NK-92 (cell line): ENCODE measurements around the gene ZNF284.

Experiments
- DNase-seq: peaks from one replicate; lab custom pipeline; 2025; ENCODE audit not compliant: unreplicated experiment; lab: John Stamatoyannopoulos, UW

The ZNF284 gene

GRCh38 chr19:44071824-44072542 lies at the start of gene ZNF284:
Gene ZNF284 (plus strand): TSS chr19:44072159. CDS start chr19:44076390, 4,231 bp downstream.
- DNase-seq = no peak

GRCh38 chr19:44024900-44025216 lies 47.1 kb upstream of the ZNF284 start:
- DNase-seq = no peak

- no peak for DNase-seq
These were observed 46.6 kb upstream of the ZNF284 start, which contains the start of gene ZNF222 for GRCh38 chr19:44025217-44025936. Gene ZNF222 (plus strand): TSS chr19:44025379. CDS start chr19:44025437, 58 bp downstream.

DNA sequence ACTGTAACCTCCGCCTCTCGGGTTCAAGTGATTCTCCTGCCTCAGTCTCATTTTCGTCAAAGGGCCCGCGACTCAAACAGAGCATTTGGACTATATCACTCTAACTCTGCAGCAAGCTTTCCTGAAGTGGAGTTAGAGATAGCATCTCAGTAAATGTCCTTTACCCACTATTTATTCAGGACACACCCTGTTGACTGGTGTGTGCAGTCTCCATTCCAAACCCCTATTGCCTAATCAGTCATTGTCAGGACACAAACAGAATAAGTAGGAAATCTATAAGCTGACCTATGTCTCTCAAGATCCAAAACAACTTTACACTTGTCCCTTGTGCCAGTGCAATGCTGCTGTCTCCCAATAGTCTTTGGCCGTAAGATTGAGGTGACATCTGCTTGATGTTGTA lies 45.3 kb upstream of the ZNF284 start:
- DNase-seq = no peak

- no peak for DNase-seq
These were observed 39.9 kb upstream of the ZNF284 start for GRCh38 chr19:44032001-44032610.

GRCh38 chr19:44042147-44042546 lies 29.8 kb upstream of the ZNF284 start:
- no peak for DNase-seq

DNA sequence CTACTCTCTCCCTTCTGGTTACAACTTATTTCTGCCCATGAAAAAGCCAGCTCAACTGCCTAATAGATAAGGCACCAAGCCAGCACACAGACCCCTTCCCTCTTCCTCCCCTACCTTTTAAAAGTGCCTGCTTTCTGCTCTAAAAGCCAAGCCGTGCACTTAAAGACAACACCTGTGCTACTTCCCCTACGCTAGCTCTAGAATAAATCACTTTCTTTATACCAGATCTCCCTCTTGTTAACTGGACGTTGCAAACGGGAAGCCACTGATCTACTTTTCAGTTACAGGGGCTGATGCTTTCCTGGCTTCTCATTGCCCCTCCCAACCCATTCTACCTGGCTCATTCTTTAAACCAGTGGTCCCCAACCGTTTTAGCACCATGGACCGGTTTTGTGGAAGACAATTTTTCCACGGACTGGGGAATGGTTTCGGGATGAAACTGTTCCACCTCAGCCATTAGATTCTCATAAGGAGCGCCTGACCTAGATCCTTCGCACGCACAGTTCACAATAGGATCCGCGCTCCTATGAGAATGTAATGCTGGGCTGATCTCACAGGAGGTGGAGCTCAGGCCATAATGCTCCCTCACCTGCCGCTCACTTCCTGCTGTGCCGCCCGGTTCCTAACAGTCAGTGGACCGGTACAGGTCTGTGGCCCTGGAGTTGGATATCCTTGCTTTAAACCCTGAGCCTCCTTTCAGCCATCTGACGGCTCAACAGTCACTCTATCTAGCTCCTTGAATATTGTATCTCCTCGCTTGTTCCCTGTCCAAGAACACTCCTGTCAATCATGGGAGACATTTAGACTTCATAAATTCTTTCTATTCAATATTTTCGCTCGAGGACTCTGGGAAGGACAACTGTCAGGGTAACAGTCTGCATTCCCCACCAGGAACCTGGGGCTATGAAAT lies 21.0 kb upstream of the ZNF284 start:
- no peak for DNase-seq

DNA sequence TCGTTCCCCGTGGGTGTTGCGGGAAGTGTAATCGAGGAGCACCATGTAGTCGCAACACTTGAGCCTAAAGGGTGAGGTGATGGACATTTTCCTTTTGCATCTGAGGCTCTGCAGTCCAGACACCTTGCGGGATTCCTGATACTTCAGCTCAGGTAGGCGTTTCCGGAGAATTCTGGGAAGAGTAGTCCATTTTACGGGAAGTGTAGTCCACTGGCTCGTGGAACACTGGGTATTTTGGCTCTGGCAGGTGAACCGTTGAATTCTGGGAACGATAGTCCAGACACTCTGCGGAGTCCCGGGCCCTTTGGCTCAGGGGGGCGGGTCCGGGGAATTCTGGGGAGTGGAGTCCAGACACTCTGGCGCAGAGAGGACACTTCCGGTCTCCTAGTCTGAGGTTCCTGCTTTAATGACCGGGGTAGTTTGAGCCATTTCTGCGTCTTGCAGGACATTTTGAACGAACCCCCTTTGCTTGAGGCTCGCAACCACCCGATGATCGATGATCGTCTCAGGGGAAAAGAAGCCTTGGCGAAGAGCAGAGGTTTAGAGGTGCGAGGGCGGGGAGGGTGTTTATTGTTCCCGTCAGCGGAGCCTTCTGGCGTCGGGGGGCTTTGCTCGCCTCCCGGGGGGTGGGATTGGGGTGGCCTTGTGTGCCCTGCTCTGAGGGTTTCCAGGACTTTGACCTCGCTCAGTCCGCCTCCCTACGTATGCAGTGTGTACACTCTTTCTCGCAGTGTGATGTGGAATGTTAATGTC lies 20.1 kb upstream of the ZNF284 start, which contains the start of gene ZNF223:
TSS of gene ZNF223 (plus strand) at position 387 of the 753 bp plus-strand sequence. CDS start 3,141 bp downstream, outside the sequence.
- DNase-seq = no peak

DNA sequence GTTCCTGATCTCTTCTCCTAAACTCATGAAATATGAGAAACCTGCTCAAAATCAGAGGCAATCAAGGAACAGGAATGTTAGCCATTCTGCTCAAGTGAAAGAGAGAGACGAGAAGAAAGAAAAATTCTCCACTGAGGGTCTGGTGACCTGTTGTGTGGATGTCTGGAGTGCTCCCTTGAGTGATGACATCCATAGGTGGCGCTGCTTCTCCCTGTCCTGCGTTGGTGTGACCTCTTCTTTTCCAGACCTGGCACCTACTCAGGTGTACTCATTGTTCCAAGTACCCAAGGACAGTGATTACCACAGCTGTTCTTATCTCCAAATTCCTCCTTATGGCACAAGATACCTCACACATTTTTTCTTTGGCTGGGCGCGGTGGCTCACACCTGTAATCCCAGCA lies 16.1 kb upstream of the ZNF284 start:
- DNase-seq = no peak

- no peak for DNase-seq
These were observed 12.7 kb upstream of the ZNF284 start for GRCh38 chr19:44059229-44059628.

DNA sequence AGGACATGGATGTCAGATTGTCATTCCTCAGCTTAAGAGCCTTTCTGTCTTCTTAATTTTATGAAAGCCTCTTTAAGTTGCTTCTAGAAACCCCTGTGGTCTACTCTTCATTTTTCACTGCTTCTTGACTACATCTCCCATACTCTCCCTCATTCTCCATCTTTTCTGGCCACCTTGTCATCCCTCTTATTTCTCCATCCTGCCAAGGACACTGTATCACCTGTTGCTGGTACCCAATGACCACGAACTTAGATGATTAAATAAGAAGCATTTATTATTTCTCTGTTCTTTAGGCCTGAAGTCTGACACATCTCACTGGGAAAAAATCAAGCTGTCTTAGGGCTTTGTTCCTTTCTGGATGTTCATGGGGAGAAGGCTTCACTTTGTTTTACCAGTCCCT lies 10.9 kb upstream of the ZNF284 start:
- no peak for DNase-seq

GRCh38 chr19:44066305-44066704 lies 5.7 kb upstream of the ZNF284 start:
- DNase-seq = no peak

DNA sequence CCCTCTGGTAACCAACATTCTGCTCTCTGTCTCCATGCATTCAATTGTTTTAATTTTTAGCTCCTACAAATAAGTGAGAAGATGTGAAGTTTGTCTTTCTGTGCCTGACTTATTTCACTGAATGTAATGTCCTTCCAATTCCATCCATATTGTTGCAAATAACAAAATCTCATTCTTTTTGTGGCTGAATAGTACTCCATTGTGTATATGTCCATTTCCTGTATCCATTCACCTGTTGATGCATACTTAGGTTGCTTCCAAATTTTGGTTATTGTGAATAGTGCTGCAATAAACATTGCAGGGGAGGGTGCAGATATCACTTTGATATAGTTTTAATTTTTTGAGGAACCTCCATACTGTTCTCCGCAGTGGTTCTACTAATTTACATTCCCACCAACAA lies 2.5 kb upstream of the ZNF284 start:
- DNase-seq = no peak

- DNase-seq = no peak
These were observed 813 bp downstream of the ZNF284 start for GRCh38 chr19:44072543-44073401.

DNA sequence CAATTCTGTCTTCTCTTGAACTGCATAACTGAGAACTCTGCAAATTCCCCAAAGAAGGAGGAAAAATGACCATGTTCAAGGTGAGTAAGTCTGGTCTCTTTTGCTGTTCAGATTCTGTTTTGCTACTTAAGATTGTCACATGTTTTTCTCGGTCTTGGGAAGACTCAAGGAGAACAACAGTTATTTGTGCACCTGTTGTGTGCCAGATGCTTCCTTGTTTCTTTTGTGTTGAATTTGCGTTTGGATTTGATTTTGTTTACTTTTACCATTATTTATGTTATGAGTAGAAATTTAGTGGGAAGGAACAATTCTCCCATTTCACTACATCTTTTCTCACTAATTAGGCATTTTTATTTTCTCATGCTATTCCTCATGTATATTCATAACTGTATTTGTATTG lies 4.4 kb downstream of the ZNF284 start:
- DNase-seq = no peak

GRCh38 chr19:44092108-44092507 lies 20.1 kb downstream of the ZNF284 start:
- DNase-seq = no peak

DNA sequence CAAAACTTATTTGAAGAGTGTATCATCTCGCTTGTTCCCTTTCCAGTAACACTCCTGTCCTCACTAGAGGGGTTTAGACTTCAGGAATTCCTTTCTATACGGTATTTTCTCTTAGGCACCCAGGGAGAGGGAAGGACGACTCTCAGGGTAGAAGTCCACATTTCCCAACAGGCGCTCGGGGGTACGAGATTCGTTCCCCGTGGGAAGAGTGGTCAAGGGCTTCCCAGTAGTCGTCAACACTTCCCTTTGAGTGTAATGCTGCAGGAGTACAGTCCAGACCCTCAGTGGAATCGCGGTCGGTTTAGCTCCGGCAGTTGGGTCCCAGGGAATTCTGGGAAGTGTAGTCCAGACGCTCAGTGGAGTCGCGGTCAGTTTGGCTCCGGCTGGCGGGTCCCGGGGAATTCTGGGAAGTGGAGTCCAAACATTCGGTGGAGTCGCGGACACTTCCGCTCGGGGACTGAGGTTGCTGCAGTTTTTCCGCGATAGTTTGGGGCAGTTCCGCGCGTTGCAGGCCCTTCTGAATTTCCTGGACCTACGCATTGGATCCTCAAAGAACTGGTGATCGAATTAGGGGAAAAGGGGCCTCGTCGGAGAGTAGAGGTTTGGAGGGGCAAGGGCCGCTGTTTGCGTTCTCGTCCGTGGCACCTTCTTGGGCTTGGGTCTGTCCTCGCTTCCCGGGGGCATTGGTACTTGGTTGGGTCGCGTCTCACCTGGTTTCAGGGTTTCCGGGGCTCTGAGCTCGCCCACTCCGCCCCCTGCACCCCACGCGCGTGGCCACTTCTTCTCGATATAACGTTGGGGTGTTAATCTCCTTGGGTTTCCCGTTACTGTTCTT lies 22.2 kb downstream of the ZNF284 start, which contains the start of gene ZNF224:
TSS of gene ZNF224 (plus strand) at position 431 of the 835 bp plus-strand sequence. CDS start 3,513 bp downstream, outside the sequence.
- DNase-seq = no peak

- no peak for DNase-seq
These were observed 35.8 kb downstream of the ZNF284 start for GRCh38 chr19:44107751-44108150.
